CD14-positive monocyte (primary cell): ENCODE measurements around the gene JMY. TPM values are rescaled to one million over a fixed set of nuclear protein-coding genes. Genes with fewer than 3 reads are reported as not detected.

ENCODE experiments used
- DNase-seq, 3 donors: peaks; one replicate each; pipeline ENCODE4 v3.0.0-alpha.2; 2011 to 2022
- H2AFZ ChIP-seq: 2 replicates; pipeline ENCODE4 v1.6.0; 2012; ENCODE audit warnings: mild to moderate bottlenecking, low read depth, low read length, inconsistent platforms; ENCODE audit not compliant: insufficient read depth, poor library complexity, severe bottlenecking
- H3K27ac ChIP-seq, 2 donors: 1 replicate in 1 of 2; 2 replicates in 1 of 2; pipeline ENCODE4 v1.5.1; 2012 to 2013; ENCODE audit warnings: low read length in 2 of 2, control low read depth in 1 of 2, inconsistent platforms in 1 of 2, low read depth in 1 of 2, mild to moderate bottlenecking in 1 of 2
- H3K27me3 ChIP-seq, 2 donors: one replicate each; pipeline versions ENCODE4 v1.6.0 to v1.6.1; 2011 to 2013; ENCODE audit warnings: low read length in 2 of 2; ENCODE audit not compliant: control insufficient read depth in 2 of 2, insufficient read depth in 2 of 2
- H3K36me3 ChIP-seq, 2 donors: replicated peaks in 1 of 2; 1 replicate in 1 of 2; 2 replicates in 1 of 2; pipeline versions ENCODE4 v1.5.1 to v1.6.1; 2012 to 2013; ENCODE audit warnings: low read length in 2 of 2, control low read depth in 1 of 2, inconsistent platforms in 1 of 2, mild to moderate bottlenecking in 1 of 2; ENCODE audit not compliant: insufficient read depth in 2 of 2, control insufficient read depth in 1 of 2
- H3K4me1 ChIP-seq, 2 donors: 1 replicate in 1 of 2; 2 replicates in 1 of 2; pipeline versions ENCODE4 v1.5.1 to v1.6.1; 2012 to 2013; ENCODE audit warnings: low read length in 2 of 2, control low read depth in 1 of 2, inconsistent platforms in 1 of 2, mild to moderate bottlenecking in 1 of 2, moderate library complexity in 1 of 2; ENCODE audit not compliant: insufficient read depth in 2 of 2, control insufficient read depth in 1 of 2
- H3K4me2 ChIP-seq: replicated peaks from 2 replicates; pipeline ENCODE3; 2012; ENCODE audit warnings: low read length, moderate library complexity, mild to moderate bottlenecking; ENCODE audit not compliant: poor library complexity, severe bottlenecking; ENCODE audit errors: extremely low read depth
- H3K4me3 ChIP-seq, 3 experiments: fragments of 200-600 bp in 1 of 3; sonication (generic) in 1 of 3; replicated peaks in 1 of 3; 1 replicate in 2 of 3; 2 replicates in 1 of 3; pipeline ENCODE4 v1.5.1; 2011 to 2013; ENCODE audit warnings: low read length in 3 of 3, mild to moderate bottlenecking in 3 of 3, control low read depth in 2 of 3, low read depth in 2 of 3, inconsistent platforms in 1 of 3, moderate library complexity in 1 of 3
- H3K79me2 ChIP-seq: 2 replicates; pipeline ENCODE4 v1.6.0; 2012; ENCODE audit warnings: mild to moderate bottlenecking, control low read depth, inconsistent platforms, low read length, moderate library complexity; ENCODE audit not compliant: insufficient read depth
- H3K9ac ChIP-seq: 2 replicates; pipeline ENCODE4 v1.6.0; 2017; ENCODE audit warnings: low read length, mild to moderate bottlenecking; ENCODE audit not compliant: insufficient read depth, poor library complexity, severe bottlenecking
- H3K9me3 ChIP-seq, 2 donors: replicated peaks in 1 of 2; 1 replicate in 1 of 2; 2 replicates in 1 of 2; pipeline versions ENCODE4 v1.5.1 to v1.6.1; 2012 to 2013; ENCODE audit warnings: low read length in 2 of 2, control low read depth in 1 of 2; ENCODE audit not compliant: control insufficient read depth in 1 of 2, insufficient read depth in 1 of 2
- H4K20me1 ChIP-seq: 2 replicates; pipeline ENCODE4 v1.6.0; 2012; ENCODE audit warnings: mild to moderate bottlenecking, low read length, control low read depth, moderate library complexity; ENCODE audit not compliant: insufficient read depth
- H3K27ac Mint-ChIP-seq, 7 donors: one replicate each; pipeline ENCODE4 v1.8.0; 2020; ENCODE audit warnings: mild to moderate bottlenecking in 7 of 7, mixed read lengths in 7 of 7, moderate library complexity in 6 of 7, inconsistent platforms in 2 of 7
- H3K27me3 Mint-ChIP-seq, 3 donors: one replicate each; pipeline ENCODE4 v1.8.0; 2021 to 2022; ENCODE audit warnings: low read depth in 3 of 3, mild to moderate bottlenecking in 3 of 3, mixed read lengths in 3 of 3, moderate library complexity in 3 of 3, inconsistent platforms in 1 of 3
- H3K36me3 Mint-ChIP-seq, 2 donors: one replicate each; pipeline ENCODE4 v1.8.0; 2020; ENCODE audit warnings: mixed read lengths in 2 of 2, inconsistent platforms in 1 of 2, mild to moderate bottlenecking in 1 of 2
- H3K4me1 Mint-ChIP-seq: one replicate; pipeline ENCODE4 v1.8.0; 2020; ENCODE audit warnings: mild to moderate bottlenecking, mixed read lengths
- H3K4me3 Mint-ChIP-seq, 2 donors: one replicate each; pipeline ENCODE4 v1.8.0; 2020; ENCODE audit warnings: mild to moderate bottlenecking in 2 of 2, mixed read lengths in 2 of 2, moderate library complexity in 1 of 2
- H3K9me3 Mint-ChIP-seq, 7 donors: one replicate each; pipeline ENCODE4 v1.8.0; 2020 to 2022; ENCODE audit warnings: mixed read lengths in 7 of 7, mild to moderate bottlenecking in 6 of 7, moderate library complexity in 6 of 7, inconsistent platforms in 2 of 7
- CTCF ChIP-seq: fragments of 200-600 bp; IDR thresholded peaks from one replicate; pipeline ENCODE4 v1.8.0; 2022; ENCODE audit warnings: antibody characterized with exemption, mild to moderate bottlenecking
- WGBS: methylation state at CpG from one replicate; pipeline ENCODE4 v1.1.5; 2013; ENCODE audit warnings: missing lambda C conversion rate; ENCODE audit not compliant: insufficient coverage; 5-methylcytosine and 5-hydroxymethylcytosine counted together
- intact Hi-C, 2 donors: fragments of 100-400 bp; cut with micrococcal nuclease; formaldehyde crosslinking; loops; one replicate each; pipeline versions ENCODE4 v1.15.0 to v1.15.1; 2023
- polyA plus RNA-seq, 3 donors: library from polyadenylated mRNA; depleted of rRNA in 1 of 3; unstranded in 2 of 3; stranded (reverse) in 1 of 3; fragments of 300-500 nt in 2 of 3; fragments of >200 nt in 1 of 3; fragmentation: Illumina TruSeq in 2 of 3; gene quantifications; 1 replicate in 2 of 3; 2 replicates in 1 of 3; pipeline ENCODE4 v1.2.3, GENCODE V29; 2012 to 2021

The JMY gene
- polyA plus RNA-seq, 3 donors = 0.60 to 1.6 (median 1.1) TPM

GRCh38 chr5:79236362-79236969 is 535 bp downstream of the JMY start:
- H3K4me3 ChIP-seq = peak overlapping the region; percentile 50 to 87 (median 84)
- no peaks in the 10 kb centered on the region for H3K9me3 ChIP-seq
- H3K27ac Mint-ChIP-seq = peak overlapping the region in 6 of 7 donors; percentile 53 to 89 (median 80)
- peak overlapping the region; percentile 94 to 95 for H3K4me3 Mint-ChIP-seq
- H3K9me3 Mint-ChIP-seq = peaks cover 0 to 14% (median 0%) of the 10 kb centered on the region in 7 donors
- H3K27me3 Mint-ChIP-seq = peaks cover 19 to 28% (median 27%) of the 10 kb centered on the region in 3 donors
- peaks cover 24 to 32% of the 10 kb centered on the region in 2 donors for H3K4me1 ChIP-seq
- H3K4me1 Mint-ChIP-seq = peaks cover 35% of the 10 kb centered on the region
- H4K20me1 ChIP-seq = peaks cover 25% of the 10 kb centered on the region
- H3K36me3 ChIP-seq = no peaks in the 10 kb centered on the region
- under 1% methylated on average over 78 of the region's 78 CpGs for WGBS
- peaks cover 14 to 21% of the 10 kb centered on the region in 2 donors for H3K27me3 ChIP-seq
- no peak for TF ChIP-seq CTCF
- intact Hi-C loops = no loop called here
- peak overlapping the region; percentile 76 for H3K9ac ChIP-seq
- H3K79me2 ChIP-seq = peaks cover 3% of the 10 kb centered on the region
- H3K27ac ChIP-seq = peak overlapping the region in 1 of 2 donors; percentile 47
- H3K4me2 ChIP-seq = peak overlapping the region; percentile 80
- peak in 1 of 3 donors; percentile 14 for DNase-seq
- peak overlapping the region; percentile 92 for H2AFZ ChIP-seq
- peaks cover 5 to 6% of the 10 kb centered on the region in 2 donors for H3K36me3 Mint-ChIP-seq

- peaks cover 19 to 27% (median 27%) of the 10 kb centered on the region in 3 donors for H3K27me3 Mint-ChIP-seq
- H3K4me3 Mint-ChIP-seq = peak overlapping the region; percentile 94 to 95
- H3K9me3 Mint-ChIP-seq = peaks cover 0 to 14% (median 0%) of the 10 kb centered on the region in 7 donors
- Histone ChIP-seq H3K27me3 (peaks cover 14 to 21% of the 10 kb centered on the region in 2 donors), H3K4me3 (peak overlapping the region; percentile 50 to 87 (median 84)), H3K4me2 (peak overlapping the region; percentile 80), H3K9me3 (no peaks in the 10 kb centered on the region), H3K9ac (peak overlapping the region; percentile 76), H4K20me1 (peaks cover 32% of the 10 kb centered on the region), H3K36me3 (no peaks in the 10 kb centered on the region), H2AFZ (peak overlapping the region; percentile 92), H3K79me2 (peaks cover 3% of the 10 kb centered on the region), H3K4me1 (peaks cover 24 to 32% of the 10 kb centered on the region in 2 donors), H3K27ac (no peak overlapping the region)
- H3K4me1 Mint-ChIP-seq = peaks cover 36% of the 10 kb centered on the region
- no peak for TF ChIP-seq CTCF
- H3K36me3 Mint-ChIP-seq = peaks cover 6 to 7% of the 10 kb centered on the region in 2 donors
- DNase-seq = peak; percentile 22 to 38 (median 26)
- 0% methylated on average over 61 of the region's 61 CpGs for WGBS
- H3K27ac Mint-ChIP-seq = peak overlapping the region in 5 of 7 donors; percentile 28 to 86 (median 68)
- intact Hi-C loops = no loop called here
These were observed 1.2 kb downstream of the JMY start for GRCh38 chr5:79236970-79237739.
